CD4-positive, alpha-beta T cell treated with Interleukin-6 for 4 hours (primary cell): ENCODE results near the gene ZNF692.
"Not testable (repeated sequence)": the region's sequence is repeated elsewhere in the genome, so short reads cannot be mapped to it uniquely, and the experiment has no call there.

Experiments
- DNase-seq: peaks from one replicate; pipeline ENCODE4 v3.0.0-alpha.2; 2020; ENCODE audit warnings: mixed read lengths

ZNF692 gene, protein sequence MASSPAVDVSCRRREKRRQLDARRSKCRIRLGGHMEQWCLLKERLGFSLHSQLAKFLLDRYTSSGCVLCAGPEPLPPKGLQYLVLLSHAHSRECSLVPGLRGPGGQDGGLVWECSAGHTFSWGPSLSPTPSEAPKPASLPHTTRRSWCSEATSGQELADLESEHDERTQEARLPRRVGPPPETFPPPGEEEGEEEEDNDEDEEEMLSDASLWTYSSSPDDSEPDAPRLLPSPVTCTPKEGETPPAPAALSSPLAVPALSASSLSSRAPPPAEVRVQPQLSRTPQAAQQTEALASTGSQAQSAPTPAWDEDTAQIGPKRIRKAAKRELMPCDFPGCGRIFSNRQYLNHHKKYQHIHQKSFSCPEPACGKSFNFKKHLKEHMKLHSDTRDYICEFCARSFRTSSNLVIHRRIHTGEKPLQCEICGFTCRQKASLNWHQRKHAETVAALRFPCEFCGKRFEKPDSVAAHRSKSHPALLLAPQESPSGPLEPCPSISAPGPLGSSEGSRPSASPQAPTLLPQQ

DNA sequence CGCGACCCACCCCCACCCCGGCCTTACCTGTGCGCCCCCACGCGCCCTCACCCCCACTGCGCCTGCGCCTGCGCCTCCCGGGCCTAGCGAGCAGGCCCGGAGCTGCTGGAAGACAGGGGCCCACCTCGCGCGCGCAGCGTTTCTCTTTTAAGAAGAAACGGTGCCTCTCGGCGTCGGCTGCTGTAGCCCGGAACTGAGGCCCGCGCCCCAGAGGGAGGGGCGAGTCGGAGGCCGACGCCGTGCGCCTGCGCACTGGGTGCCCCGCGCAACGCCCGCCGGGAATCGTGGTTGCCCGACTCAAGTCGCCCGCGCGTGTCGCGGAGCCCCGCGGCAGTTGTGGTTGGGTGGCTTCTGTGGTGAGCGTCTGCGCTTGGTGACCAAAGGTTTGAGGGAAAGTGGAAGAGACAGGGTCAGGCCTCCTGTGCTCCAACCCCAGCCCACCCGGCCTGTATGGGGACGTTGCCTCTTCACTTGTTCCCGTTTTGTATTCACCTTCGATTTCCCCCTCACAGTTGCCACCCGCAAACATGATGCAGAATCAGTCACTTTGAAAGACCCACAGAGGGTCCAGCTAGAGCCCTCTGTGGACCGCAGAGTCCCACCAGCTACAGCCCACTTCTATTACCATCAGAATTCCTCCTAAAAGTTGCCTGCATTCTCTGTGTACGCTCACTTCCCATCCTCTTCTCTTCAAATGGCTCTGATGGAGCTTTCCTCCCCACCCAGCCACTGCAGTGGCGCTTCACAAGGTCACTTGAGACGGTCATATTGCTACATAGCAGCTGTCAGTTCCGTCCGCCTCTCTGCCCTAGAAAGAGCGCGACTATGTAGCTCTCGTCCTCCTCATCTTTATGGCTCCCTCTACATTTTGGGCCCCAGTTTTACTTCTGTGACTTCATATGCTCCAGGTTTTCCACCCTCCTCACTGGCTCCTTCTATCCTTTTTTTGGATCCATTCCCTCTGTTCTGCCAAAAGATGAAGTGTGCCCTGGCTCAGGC is at the start of gene ZNF692:
Gene ZNF692 (minus strand): TSS at position 195 of the 999 bp plus-strand sequence. CDS start 776 bp downstream, outside the sequence.
- DNase-seq = peak; percentile 98

DNA sequence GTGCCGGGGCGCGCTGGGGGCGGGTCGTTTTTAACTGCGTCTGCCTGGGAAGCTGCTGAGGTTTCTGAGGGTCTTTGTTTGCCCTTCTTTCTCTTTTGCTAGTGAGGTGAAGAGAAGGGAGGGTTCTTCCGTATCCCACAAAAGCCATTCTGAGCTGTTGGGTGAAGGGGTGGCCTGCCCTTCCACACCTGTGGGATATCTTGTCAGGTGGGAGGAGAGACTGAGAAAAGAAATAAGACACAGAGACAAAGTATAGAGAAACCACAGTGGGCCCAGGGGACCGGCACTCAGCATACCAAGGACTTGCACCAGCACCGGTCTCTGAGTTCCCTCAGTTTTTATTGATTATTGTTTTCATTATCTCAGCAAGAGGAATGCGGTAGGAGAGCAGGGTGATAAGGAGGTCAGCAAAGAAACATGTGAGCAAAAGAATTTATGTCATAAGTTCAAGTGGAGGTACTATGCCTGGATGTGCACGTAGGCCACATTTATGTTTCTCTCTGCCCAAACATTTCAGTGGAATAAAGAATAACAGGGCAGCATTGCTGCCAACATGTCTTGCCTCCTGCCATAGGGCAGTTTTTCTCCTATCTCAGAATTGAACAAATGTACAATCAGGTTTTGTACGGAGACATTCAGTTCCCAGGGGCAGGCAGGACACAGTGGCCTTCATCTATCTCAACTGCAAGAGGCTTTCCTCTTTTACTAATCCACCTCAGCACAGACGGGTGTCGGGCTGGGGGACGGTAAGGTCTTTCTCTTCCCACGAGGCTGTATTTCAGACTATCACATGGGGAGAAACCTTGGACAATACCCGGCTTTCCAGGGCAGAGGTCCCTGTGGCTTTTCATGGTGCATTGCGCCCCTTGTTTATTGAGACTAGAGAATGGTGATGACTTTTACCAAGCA is 48.1 kb upstream of the ZNF692 start:
- no peak for DNase-seq

DNA sequence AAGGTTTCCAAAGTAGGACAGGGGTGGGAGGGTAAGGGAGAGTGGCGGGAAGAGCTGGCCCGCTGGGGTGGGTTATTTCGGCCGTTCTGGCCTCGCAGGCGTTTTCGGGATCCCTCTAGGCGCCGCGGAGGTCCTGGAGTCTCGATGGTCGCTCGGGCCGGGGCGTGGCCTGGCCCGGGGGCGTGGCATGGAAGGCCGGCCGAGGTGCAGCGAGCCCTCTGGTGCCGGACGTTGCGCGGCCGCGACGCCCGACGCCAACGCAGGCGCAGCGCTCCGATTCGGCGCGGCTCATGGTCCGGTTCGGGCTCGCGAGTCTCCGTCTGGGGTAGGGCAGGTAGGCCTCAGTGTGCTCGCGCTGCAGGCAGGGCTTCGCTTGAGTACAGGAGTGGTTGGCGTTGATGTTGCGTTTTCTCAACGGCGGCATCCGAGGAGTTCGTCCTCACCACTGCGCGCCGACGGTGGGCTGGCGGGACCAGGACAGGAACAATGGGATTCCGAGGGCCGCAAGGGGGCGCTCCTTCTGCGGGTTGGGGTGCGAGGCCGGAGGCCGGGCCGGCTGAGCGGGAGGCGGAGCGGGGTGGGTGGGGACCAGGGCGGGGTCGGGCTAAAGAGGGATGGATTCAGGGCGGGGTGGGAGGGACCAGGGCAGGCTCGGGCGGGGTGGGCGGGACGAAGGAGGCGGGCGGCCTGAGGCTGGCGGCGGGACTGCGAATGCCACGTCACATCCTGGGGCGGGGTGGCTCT is 47.3 kb upstream of the ZNF692 start, which contains the start of gene PGBD2:
Gene PGBD2 (plus strand): TSS at position 227 of the 744 bp plus-strand sequence. CDS start 7,628 bp downstream, outside the sequence.
- peak; percentile 98 for DNase-seq

DNA sequence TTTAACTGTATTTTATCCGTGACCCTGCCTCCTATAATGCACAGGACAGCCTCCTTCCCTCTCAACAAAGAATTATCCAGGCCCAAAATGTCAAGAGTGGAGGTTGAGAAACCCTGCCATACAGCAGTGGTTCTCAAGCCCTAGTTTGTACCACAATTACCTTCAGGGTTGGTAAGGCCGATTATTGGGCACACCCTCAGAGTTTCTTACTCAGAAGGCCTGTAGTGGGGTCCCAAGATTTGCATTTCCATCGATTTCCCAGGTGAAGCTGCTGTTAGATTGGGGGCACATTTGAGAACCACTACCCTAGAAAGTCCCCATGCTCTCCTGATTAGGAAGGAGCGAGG is 46.8 kb upstream of the ZNF692 start:
- no peak for DNase-seq

DNA sequence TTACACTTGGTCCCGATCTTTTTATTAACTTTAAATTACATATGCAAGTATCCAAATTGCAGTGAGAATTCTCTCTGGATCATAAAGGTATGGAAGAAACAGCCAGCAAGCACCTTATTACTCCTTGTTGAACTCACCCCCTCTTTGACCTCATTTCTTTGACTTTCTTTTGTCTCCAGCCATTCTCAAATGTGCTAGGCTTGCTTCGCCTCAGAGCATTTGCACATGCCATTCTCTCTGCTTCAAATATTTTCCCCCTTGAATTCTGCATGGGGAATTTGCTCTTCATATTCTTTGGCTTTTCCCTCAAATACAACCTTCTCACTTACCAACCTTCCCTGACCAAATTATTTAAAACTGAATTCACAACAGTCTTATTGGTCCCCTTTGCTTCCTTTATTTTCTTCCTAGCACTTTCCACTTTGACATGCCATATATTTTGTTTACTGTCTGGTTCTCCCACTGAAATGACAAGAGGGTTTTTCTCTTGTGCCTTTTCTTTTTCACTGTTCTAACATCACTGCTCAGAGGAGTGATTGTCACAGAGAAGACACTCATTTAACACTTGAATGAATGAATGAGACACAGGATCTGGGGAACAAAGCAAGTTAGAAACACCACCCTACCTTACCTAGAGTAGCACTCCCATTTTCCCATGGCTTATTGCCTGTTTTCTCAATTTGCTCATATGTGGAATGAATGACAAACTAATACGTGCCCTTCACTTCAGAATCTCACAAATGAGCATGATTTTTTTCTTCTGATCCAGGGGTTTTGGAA is 45.7 kb upstream of the ZNF692 start:
- DNase-seq = no peak

DNA sequence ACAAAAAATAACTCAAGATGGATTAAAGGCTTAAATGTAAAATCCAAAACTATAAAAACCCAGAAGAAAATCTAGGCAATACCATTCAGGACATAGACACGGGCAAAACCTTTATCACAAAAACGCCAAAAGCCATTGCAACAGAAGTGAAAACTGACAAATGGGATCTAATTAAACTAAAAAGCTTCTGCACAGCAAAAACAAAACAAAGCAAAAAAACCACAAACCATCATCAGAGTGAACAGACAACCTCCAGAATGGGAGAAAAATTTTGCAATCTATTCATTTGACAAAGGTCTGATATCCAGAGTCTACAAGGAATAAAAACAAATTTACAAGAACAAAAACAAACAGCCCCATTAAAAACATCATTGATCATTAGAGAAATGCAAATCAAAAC is 42.7 kb upstream of the ZNF692 start:
- no peak for DNase-seq

DNA sequence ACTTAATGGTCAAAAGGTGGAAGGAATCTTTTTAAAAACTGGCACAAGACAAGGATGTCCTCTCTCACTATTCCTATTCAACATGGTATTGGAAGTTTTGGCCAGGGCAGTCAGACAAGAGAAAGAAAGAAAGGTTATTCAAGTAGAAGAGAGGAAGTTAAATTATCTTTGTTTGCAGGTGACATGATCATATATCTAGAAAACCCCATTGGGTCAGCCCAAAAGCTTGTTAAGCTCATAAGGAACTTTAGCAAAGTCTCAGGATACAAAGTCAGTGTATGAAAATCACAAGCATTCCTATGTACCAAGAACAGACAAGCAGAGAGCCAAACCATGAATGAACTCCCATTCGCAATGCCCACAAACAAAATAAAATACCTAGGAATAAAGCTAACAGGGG is 41.8 kb upstream of the ZNF692 start:
- no peak for DNase-seq

DNA sequence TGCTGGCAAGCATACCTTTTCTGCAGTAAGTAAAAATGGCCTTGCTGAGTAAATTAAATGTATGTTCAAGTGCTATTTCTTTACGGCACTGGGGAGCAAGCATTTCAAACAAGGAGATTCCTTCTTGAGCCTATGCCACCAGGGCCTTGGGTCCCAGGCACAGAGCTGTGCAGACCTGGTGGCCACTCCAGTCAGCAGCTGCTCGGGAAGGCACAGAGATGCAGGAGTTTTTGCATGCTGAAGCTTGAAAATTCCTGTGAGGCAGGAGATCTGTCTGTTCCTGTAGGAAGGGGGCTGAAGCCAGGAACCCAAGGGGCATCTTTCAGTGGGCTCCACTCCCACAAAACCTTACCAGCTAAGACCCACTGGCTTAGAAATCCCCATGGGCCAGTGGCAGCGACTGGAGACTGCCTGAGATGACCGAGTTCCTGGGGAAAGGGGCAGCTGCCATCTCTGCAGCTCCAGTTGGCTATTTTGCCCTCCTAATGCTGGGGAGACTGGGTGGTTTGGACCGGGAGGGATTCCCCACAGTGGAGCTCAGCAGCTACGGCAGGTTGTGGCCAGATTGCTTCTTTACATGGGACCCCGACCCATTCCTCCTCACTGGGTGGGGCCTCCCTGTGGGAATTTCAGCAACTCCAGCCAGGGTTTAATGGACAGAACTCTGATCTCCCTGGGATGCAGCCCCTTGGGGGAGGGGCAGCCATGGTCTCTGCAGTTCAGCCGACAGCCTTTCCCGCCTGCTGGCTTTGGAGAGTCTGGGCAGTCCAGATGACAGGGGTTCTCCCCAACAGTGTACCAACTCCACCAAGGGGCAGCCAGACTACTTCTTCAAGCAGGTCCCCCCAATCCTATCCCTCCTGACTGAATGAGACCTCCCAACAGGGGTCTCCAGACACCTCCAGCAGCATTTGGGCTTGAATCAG is 38.8 kb upstream of the ZNF692 start:
- no peak for DNase-seq

DNA sequence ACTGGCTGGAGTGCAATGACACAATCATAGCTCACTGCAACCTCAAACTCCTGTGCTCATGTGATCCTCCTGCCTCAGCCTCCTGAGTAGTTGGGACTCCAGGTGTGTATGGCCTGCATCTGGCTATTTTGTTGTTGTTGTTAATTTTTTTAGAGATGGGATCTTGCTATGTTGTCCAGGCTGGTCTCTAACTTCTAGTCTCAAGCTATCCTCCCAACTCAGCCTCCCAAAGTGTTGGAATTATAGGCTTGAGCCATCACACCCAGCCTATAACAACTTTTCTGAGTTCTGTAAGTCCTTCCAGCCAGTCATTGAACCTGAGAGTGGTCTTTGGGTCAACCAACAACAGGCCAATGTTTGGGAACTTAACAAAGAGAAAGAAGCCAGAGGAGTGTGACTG is 36.0 kb upstream of the ZNF692 start:
- no peak for DNase-seq

DNA sequence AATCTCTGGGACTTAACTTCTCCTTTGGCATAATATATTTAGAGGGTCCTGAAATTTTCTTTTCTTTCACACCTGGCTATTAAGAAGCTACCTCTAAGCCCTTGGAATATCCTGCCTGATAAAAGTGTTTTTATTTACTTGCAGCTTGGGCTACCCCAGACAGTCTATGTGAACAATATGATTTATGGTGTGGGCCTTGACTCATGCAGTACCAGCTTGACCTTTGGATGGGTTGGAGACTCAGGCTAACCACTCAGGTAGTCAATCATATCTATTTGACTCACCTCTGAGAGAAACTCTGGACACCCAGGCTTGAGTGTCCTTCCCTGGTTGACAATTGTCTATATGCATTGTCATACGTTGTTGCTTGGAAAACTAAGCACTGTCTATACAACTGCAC is 33.7 kb upstream of the ZNF692 start:
- DNase-seq = no peak

DNA sequence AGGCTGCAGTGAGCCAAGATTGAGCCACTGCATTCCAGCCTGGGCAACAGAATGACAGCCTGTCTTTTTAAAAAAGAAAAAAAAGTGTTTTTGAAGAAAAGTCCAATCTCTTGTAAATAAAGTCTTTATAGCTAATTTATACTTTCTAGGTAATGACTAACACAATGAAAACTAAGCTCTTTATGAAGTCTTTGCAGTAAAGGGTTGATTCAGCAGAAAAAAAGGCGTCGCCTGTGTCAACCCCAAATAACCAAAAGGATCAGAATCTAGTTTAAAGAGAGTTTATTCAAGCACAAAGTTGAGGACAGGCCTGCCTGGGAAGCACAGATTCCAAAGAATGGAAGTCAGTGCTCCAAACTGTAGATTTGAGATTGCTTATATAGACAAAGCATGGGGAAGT is 32.9 kb upstream of the ZNF692 start:
- DNase-seq = no peak

DNA sequence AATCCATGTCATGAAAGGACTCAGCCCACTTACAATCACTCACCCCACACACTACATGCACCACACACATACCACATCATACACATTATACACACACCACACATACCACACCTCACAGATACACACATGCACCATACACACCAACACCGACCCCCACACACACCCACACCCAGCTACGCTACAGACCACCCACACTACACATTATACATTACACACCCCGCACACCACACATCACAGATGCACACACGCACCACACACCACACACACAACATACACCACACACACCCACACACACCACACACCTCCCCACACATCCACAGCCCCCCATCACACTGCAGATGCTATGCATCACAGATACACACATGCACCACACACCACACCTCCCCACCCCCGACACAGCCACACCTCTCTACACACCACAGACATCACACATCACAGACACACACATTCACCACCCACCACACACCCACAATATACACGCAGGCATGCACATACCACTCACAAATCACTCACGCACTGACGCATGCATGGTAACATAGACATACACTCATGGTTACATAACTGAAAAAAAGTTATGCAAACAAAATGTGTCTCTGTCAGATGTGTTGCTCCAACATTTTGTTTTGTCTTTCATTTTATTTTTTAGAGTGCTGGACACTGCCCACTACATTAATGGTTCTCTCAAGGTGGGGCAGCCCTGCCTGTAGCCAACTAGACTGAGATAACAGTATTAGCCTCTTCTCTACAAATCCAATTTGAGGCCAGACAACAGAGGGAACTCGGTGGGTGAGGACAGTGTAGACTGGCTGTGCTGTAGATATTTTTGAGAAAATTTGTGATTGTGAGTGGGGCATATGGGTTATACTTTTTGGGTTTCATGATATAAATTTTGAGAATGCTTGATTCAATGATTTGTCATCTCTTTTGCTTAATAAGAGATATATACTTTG is 31.9 kb upstream of the ZNF692 start:
- DNase-seq = no peak

DNA sequence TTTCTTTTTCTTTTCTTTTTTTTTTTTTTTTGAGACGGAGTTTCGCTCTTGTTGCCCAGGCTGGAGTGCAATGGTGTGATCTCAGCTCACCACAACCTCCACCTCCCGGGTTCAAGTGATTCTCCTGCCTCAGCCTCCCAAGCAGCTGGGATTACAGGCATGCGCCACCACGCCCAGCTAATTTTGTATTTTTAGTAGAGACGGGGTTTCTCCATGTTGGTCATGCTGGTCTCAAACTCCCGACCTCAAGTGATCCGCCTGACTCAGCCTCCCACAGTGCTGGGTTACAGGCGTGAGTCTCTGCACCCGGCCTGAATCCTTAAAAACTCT is 31.0 kb upstream of the ZNF692 start:
- DNase-seq = not testable (repeated sequence)

DNA sequence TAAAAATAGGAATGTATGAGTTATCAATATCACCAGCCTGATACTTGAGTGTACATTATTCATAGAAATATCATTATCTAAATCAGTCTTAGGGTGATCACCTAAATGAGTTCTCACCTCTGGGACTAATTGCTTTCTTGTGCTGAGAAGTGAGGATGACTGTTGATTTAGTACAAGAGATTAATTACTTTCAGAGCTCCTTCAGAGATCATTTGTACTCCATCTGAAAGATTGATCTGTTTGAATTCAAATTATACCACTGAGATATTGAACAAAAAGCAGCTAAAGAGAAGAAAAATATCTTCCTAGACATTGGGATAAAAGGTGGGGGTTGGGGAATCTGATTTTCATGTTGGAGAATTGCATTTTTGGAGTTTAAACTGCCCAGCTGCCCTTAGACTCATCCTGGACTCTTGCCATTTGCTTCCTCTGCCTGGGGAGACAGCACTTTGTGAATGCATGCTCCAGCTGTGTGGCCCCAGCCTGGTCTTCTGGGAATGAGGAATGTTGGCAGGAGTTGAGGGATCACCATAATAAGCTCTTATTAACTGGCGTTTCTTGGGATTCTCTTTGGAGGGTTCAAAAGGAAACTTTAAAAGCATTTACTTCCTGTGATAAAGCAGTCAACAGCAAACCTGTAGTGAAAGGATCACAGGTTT is 27.5 kb upstream of the ZNF692 start:
- DNase-seq = no peak

DNA sequence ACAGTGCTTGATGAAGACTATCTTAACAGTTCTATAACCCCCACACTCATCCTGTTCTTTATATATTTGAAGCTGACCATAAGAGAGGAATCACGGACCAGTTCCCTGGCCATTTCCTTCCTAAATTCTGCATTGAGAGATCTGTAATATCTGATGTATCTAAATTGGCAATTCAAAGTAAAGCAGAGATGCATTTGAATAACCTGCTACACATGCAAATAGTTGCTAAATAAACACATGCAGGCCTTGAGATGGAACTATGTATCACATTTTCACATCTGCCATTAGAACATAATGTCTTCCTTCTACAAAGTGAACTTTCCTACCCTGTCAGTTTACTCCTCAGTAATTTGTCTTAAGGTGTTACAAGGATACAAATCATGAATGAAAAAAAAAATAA is 26.8 kb upstream of the ZNF692 start:
- DNase-seq = no peak

DNA sequence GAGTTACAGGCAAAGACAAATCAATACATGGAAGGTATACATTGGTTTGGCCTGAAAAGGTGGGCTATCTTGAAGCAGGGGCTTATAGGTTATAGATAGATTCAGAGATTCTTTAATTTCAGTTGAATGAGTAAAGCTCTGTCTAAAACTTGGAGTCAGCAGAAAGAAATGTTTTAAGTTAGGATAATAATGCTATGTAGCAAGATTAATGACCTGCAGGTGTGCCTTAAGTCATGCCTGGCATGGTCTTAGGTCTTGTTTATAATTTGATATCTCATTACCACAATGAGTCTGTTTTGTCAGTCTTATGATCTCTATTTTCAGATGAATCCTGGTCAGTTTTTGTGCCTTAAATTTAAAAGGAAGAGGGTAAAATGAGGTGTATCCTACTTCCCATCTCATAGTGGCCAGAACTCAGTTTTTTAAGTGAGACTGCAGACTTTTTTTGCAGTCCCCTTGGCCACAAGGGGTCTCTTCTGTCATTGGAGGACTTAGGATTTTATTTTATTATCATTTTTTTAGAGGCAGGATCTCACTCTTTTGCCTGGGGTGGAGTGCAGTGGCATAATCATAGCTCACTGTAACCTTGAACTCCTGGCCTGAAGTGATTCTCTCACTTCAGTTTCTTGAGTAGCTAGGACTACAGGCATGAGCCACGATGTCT is 25.9 kb upstream of the ZNF692 start:
- DNase-seq = no peak

DNA sequence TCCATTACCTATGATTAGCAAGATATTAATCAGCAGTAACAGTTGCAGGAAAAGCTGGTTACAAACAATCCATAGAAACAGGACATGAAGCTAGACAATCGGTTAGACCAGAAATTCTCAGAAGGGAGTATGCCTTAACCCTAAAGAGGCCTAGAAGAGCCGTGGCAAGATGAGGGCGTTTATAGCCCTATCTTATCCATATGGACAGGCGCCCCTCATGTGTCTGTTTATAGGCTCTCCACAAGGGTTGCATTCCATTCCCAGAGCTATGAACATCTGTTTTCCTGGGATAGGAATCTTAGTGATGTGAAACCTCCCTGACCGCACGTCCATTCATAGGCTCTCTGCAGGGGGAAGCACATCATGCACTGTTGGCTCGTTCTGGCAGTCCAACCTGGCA is 23.5 kb upstream of the ZNF692 start:
- DNase-seq = not testable (repeated sequence)
